Measurements from ENCODE around the gene EBI3.

DNA sequence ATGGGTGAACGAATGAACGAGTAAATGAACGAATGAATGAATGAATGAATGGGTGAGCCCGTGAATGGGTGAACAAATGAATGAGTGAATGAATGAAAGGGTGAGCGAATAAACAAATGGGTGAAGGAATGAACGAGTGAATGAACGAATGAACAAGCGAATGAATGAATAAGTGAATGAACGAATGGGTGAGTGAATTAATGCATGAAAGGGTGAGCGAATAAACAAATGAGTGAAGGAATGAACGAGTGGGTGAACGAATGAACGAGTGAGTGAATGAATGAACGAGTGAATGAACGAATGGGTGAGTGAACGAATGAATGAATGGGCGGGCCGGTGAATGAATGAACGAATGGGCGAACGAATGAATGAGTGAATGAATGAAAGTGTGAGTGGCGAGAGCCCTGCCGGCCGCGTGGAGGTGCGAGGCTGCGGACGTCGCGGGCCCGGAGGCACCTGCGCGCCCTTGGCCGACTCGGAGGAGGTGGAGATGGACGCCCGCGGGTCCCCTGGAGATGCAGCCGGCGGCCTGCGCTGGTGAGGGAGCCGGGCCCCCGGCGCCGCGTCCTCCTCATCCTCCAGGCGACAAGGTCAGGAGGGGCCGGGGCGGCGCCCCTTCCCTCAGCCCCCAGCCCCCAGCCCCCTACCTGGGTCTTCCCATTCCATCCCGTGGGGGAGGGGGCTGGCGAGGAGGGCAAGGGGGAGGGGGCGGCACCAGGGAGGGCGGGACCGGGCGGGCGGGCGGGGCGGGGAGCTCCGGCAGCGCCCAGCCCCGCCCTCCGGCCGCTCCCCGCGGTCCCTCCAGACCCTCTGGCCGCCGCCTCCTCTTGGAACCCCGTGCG is 31.5 kb upstream of the EBI3 start:
- TF ChIP-seq TCF4 (CRISPR knock-in tag; IDR thresholded peaks at IDR 0.05; ENCODE audit: borderline replicate concordance) (no peak), GLIS3 (CRISPR knock-in tag; IDR thresholded peaks at IDR 0.05) (no peak), CSDC2 (CRISPR knock-in tag; IDR thresholded peaks at IDR 0.05) (no peak), PATZ1 (CRISPR knock-in tag; IDR thresholded peaks at IDR 0.05; ENCODE audit: borderline replicate concordance) (no peak), ESRRG (CRISPR knock-in tag; IDR thresholded peaks at IDR 0.05) (no peak), ZFP3 (CRISPR knock-in tag; IDR thresholded peaks at IDR 0.05) (no peak), SNAI2 (CRISPR knock-in tag; IDR thresholded peaks at IDR 0.05) (no peak), ZNF8 (CRISPR knock-in tag; IDR thresholded peaks at IDR 0.05) (no peak), CREB5 (CRISPR knock-in tag; IDR thresholded peaks at IDR 0.05; ENCODE audit: low read depth) (no peak), ARNTL (CRISPR knock-in tag; IDR thresholded peaks at IDR 0.05; ENCODE audit: borderline replicate concordance, low read depth) (no peak), RARB (CRISPR knock-in tag; IDR thresholded peaks at IDR 0.05) (no peak)
- TF ChIP-seq, protein P1, sequence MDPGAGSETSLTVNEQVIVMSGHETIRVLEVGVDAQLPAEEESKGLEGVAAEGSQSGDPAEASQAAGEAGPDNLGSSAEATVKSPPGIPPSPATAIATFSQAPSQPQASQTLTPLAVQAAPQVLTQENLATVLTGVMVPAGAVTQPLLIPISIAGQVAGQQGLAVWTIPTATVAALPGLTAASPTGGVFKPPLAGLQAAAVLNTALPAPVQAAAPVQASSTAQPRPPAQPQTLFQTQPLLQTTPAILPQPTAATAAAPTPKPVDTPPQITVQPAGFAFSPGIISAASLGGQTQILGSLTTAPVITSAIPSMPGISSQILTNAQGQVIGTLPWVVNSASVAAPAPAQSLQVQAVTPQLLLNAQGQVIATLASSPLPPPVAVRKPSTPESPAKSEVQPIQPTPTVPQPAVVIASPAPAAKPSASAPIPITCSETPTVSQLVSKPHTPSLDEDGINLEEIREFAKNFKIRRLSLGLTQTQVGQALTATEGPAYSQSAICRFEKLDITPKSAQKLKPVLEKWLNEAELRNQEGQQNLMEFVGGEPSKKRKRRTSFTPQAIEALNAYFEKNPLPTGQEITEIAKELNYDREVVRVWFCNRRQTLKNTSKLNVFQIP (CRISPR knock-in tag; IDR thresholded peaks at IDR 0.05; ENCODE audit: borderline replicate concordance, low read depth) = no peak
